ENCODE measurements around the gene ALOX5.
"Not testable (repeated sequence)": the region's sequence is repeated elsewhere in the genome, so short reads cannot be mapped to it uniquely, and the experiment has no call there.

Gene ALOX5

DNA sequence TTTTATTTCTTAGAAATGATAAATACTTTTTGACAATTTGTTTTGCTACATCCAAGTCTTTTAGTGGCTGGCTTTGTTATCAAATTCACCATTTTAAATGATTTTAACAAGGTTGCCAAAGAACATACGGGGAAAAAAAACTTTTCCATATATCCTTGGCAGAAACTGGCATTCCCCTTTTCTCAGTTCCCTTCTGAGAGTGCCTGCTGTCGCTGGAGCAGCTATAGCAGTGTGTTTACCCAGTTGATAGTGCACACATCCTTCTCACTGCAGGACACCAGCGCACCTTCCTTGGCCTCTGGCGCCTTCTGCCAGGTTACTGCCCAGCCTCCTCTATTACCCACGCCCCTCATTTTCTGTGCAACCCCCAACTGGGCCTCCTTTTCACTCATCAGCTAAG lies 94.1 kb downstream of the ALOX5 start:
- no peak for DNase-seq (ENCODE audit: low spot score)

GRCh38 chr10:45470098-45471012 lies 96.3 kb downstream of the ALOX5 start:
- no peak for DNase-seq (ENCODE audit: low spot score)

GRCh38 chr10:45471059-45471458 lies 97.0 kb downstream of the ALOX5 start:
- DNase-seq (ENCODE audit: low spot score), result no peak

DNA sequence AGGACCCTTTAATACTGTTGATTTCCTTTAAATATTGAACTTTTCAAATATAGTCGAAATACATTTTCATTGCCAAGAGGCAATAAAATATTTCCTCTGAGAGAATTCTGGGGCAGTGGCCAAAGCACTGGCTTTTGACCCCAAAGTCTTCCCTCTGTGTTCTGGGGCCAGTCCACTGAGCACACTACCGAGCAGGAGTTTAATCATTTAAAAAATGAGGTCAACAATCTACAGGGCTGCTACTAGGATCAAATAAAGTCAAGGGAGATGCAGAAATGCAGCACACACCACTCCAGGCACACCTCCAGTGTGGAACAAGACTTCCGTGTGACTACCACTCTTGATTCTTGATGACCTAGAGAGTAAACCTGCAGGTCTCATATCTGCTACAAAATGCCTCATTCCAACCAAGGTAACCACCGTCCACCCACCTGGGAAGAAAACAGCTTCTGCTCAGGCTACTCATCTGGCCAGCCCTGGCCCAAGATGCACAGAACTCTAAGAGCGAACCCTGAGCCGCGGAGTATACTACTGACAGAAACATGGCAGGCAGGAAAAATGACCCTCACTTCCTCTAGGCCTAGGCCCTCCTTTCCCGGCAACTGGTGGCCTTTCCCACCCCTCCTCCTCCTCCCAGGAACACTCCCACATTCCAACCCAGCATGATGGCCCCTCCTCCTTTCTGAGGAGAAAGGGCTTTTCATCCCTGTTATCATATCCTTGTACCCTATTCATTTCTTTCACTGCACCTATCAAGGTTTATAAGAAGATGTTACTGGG lies 97.7 kb downstream of the ALOX5 start:
- no peak for DNase-seq (ENCODE audit: low spot score)

DNA sequence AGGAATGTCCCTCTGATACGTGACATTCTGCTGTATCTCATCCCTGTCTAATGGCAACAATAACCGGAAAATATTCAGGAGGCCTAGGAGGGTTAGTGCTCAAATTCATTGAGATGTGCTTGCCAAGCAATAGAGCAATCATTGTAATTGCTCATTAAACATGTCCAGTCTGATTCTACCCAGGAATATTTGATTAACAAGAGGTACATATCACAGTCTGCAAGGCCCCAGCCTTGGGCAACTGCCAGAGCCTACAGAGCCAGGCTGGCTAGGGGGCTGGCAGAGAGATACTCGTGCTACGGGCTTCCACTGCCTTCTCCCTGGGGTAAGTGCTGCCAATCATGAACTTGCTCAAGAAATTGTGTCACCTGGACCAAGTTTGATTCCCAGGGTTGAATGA lies 99.1 kb downstream of the ALOX5 start:
- DNase-seq (ENCODE audit: low spot score), result no peak

DNA sequence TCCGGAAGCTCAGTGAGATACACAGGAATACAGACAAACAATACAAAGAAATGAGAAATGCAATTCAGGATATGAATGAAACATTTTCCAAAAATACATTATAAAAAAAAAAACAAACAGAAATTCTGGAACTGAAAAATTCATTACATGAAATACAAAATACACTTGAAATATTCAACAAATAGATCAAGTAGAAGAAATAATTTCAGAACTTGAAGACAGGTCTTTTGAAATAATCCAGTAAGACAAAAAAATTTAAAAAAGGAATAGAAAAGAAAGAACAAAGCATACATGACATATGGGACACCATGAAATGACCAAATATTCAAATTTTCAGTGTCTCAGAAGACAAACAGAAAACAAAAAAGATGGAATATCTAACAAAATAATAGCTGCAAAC lies 102.5 kb downstream of the ALOX5 start:
- no peak for DNase-seq (ENCODE audit: low spot score)

DNA sequence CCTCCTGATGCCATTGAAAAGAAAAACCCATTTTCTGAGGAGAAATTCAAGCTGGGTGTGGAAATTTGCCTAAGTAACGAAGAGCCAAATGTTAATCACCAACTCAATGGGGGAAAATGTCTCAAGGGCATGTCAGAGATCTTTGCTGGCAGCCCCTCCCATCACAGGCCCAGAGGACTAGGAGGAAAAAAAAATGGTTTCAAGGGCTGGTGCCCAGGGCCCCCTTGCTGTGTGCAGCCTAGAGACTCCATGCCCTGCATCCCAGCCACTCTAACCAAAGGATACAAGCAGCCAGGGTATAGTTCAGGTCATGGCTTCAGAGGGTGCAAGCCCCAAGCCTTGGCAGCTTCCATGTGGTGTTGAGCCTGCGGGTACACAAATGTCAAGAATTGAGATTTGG lies 106.3 kb downstream of the ALOX5 start:
- no peak for DNase-seq (ENCODE audit: low spot score)

DNA sequence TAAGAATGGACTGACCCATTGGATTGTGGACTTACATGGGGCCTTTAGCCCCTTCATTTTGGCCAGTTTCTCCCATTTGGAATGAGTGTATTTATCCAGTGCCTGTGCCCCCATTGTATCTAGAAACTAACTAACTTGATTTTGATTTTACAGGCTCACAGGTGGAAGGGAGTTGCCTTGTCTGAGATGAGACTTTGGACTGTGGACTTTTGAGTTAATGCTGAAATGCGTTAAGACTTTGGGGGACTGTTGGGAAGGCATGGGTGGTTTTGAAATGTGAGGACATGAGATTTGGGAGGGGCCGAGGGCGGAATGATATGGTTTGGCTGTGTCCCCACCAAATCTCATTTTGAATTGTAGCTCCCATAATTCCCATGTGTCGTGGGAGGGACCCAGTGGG lies 107.1 kb downstream of the ALOX5 start:
- not testable (repeated sequence) for DNase-seq (ENCODE audit: low spot score)

GRCh38 chr10:45483002-45483401 lies 109.0 kb downstream of the ALOX5 start:
- no peak for DNase-seq (ENCODE audit: low spot score)

GRCh38 chr10:45487735-45488134 lies 113.7 kb downstream of the ALOX5 start:
- DNase-seq (ENCODE audit: low spot score), result no peak

DNA sequence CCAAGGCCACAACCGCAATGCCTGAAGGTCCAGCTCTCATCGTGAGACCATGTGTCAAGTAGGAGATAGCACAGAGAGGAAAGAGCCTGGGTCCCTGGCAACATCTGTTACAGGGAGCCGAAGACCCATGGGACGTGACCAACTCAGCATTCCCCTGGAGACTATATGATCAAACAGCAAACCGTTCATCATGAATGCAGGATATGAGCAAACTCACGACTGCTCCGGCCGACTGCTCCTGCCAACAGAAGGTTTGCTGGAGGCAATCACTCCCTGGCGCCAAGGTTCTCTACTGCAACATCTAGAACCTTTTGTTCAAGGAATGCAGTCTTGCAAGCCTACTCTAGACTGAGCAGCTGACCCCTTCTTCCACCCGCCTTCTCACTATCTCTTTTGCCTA lies 114.3 kb downstream of the ALOX5 start:
- DNase-seq (ENCODE audit: low spot score), result no peak

GRCh38 chr10:45490277-45490676 lies 116.3 kb downstream of the ALOX5 start:
- DNase-seq (ENCODE audit: low spot score), result no peak

DNA sequence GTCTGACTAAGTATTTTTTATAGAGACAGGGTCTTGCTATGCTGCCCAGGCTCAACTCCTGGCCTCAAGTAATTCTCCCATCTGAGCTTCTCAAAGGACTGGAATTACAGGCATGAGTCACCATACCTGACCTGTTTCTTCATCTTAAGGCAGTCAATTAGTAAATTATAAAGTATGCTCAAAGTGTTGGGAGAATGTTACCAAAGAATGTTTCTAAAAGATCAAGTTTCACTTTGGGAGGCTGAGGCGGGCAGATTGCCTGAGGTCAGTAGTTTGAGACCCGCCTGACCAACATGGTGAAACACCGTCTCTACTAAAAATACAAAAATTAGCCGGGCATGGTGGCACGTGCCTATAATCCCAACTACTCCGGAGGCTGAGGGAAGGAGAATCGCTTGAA lies 117.0 kb downstream of the ALOX5 start:
- DNase-seq (ENCODE audit: low spot score), result no peak

Measured in D341Med (cell line).